HG02763 (cell line): Measurements from ENCODE around the gene ZNF285.
A peak's percentile ranks its signal among the peaks of the same experiment; 100 is the strongest.
"Not testable (repeated sequence)": the region's sequence is repeated elsewhere in the genome, so short reads cannot be mapped to it uniquely, and the experiment has no call there.

Experiments
- ATAC-seq: cut with Tn5 transposase; IDR thresholded peaks from one replicate; pipeline ENCODE4 v1.9.1; 2021; ENCODE audit warnings: mild to moderate bottlenecking, moderate library complexity; ENCODE audit not compliant: unreplicated experiment

The ZNF285 gene

DNA sequence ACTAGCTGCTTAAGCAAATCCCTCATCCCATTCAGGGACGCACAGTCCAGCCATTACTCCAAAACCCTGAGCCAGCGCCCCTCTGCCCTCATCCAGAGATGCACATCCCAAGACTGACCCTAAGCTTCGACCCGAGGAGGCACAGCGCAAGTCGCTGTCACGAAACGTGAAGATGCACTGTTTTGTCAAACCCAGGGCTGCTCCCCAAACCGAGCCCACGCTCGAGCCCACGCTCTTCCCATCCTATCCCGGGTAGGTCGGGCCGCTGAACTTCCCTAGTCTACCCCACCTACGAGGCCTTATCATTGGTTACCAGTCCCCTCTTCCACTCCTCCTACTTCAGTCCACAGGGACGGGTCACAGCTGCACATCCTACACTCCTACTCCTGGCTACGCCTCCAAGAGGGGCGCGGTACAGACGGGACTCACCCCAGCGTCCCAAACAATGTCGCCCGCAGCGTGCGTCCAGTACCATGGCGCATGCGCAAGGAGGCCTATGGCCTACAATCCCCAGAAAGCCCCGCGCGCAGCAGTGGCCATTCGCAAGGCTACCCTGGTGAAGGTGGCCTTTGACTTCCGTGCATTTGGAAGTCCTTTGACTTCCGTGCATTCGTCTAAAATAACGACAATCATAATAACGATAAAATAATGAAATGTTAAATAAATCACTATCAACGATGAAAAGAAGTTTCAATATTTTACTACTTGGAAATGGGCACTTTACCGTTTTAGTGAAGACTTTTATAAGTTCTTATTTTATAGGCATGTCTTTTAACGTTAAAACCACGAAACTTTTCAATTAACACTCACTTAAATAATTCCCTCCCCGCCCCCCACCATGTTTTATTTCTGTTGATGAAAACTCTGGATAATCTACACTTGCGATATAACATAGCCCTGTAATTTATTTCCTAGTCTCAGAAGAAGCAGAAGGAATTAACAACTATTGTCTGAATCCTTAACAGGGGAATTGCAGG is at the start of gene ZNF285:
TSS of gene ZNF285 (minus strand) at position 470 of the 977 bp plus-strand sequence. CDS start 4,395 bp downstream, outside the sequence.
- ATAC-seq, result peak; percentile 72

DNA sequence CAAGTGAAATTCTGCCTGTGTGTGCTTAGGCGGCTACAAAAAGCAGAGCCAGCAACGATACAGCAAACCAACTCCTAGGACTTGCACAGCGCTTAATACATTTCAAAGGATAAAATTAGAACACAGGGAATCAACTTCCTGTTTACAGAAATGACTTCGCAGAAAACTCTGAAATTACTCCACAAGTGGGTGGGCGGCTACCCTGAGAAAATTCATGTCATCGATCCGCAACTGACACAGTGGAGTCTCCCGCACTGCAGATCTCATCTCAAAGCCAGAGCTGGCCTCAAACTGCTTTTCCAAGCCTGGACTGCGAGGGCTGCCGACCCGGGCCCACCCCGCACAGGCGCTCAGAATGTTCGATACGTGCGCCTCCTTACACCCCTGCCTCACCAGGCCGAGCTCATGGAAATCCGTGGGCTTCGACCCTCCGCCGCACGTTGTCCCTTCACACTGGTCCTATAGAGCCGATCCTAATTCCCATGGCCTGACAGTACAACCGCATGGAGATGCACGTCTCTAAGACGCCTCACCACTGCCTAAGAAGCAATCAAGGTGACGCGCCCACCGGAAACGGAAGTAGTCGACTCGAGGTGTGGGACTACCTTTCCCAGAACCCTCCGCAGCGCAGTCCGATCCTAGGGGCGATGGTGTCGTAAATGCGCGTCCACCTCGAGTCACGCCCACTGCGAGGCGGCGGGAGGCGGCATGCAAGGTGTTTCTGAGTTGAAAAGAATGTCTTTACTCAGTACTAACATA is 46.7 kb upstream of the ZNF285 start, which contains the start of gene ZNF229:
TSS of gene ZNF229 (minus strand) at position 557 of the 759 bp plus-strand sequence. CDS start 5,625 bp downstream, outside the sequence.
- ATAC-seq, result no peak

DNA sequence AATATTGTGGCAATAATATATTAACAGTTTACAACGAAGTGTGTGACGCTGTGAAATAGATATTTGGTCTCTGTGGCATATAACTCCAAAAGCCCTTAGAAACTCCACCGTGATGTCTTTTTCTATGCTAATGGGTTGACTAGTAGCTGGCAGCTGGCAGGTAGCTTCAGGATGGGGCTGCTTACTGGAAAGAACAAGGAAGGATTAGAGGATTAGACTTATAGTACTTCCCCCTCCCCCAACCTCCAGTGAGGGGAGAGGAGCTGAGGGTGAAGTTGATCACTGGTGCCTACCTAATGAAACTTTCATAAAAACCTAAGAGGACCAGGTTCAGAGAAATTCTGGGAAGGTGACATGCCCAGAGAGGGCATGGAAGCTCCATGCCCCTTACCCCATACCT is 37.0 kb upstream of the ZNF285 start:
- no peak for ATAC-seq

GRCh38 chr19:44435441-44435840 is 34.0 kb upstream of the ZNF285 start:
- ATAC-seq, result no peak

DNA sequence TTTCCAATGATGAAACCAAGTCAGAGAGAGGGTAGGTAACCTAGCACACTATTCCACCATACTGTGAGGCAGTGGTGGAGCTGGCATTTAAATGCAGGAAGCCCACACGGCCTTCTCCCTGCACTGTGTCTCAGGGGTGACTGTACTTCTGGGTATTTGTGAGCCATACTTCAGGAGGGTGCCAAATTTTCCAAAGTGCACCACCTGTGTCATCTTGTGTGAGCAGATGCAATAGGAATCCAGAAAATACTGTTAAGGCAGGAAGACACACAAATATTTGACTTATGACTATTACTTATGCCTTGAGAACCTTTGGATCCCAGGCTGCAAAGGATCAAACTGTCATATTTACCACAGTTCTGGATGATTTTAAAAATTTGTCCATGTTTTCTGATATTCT is 29.5 kb upstream of the ZNF285 start:
- ATAC-seq, result no peak

- not testable (repeated sequence) for ATAC-seq
Observed at GRCh38 chr19:44415553-44415952, 14.1 kb upstream of the ZNF285 start.

GRCh38 chr19:44389268-44389667 is 12.1 kb downstream of the ZNF285 start:
- not testable (repeated sequence) for ATAC-seq

DNA sequence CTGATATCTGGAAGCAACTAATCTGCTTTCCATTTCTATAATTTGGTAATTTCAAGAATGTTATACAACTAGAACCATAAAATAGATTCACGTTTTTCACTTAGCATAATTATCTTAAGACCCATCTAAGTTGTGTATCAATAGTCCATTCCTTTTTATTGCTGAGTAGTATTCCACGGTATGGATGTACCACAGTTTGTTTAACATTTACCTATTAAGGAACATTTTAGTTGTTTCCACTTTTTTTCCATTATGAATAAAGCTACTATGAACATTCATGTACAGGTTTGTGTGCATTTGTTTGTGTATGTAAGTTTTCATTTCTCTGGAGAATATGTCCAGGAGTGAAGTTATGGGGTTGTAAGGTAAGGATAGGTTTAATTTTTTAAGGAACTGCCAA is 26.6 kb downstream of the ZNF285 start:
- no peak for ATAC-seq

DNA sequence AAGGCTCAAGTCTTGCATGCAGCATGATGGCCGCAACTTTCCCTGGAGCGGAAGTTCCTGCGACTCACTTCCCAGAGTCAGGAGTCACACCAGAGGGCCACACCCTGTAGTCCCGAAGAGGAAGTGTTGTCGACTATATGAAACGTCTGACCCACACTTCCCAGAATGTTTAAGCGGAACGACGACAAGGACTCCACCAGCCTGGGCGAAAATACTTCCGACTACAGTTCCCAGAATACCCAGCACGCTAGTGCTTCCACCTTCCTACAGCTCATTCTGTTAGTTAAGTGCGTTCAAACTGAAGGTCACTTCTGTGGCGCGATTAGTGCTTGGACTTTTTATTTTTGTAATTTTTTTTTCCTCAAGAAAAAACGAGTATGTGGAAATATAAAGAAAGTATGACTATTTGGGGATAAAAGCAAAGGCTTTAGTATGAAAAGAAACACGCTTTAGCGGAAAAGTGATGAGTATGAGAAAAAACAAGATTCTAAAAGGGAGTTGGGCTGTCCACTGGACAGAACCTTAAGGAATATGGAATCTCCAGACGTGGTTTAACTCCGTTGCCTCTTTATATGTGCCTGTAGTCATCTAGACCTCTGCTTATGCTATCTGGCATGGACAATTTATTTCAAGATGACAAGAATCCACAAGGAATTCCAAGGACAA is 29.5 kb downstream of the ZNF285 start:
- ATAC-seq, result no peak

GRCh38 chr19:44367024-44367423 is 34.4 kb downstream of the ZNF285 start:
- ATAC-seq, result no peak

GRCh38 chr19:44356383-44357111 is 44.9 kb downstream of the ZNF285 start, which contains the start of gene ZNF112:
TSS of gene ZNF112 (minus strand) at chr19:44356680. CDS start at chr19:44340539, 16,141 bp downstream.
- ATAC-seq, result no peak

DNA sequence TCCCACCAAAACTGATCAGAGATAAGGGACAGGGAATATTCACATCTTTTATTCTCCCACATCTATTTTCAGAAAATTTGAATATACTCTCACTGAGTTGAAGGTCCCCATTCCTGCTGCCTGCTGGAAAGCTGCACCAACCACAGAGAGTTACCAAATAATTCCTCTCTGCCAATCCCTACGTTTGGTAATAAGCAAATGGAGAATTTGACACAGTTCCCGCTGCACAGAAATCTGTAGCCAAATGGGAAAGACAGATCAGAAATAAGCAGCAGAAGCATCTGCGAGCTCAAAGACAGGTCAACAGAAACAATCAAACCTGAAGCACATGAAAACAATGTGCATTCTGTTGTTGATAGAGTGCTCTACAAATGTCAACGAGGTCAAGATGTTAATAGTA is 54.9 kb downstream of the ZNF285 start:
- ATAC-seq, result no peak

GRCh38 chr19:44345959-44346358 is 55.4 kb downstream of the ZNF285 start:
- no peak for ATAC-seq

DNA sequence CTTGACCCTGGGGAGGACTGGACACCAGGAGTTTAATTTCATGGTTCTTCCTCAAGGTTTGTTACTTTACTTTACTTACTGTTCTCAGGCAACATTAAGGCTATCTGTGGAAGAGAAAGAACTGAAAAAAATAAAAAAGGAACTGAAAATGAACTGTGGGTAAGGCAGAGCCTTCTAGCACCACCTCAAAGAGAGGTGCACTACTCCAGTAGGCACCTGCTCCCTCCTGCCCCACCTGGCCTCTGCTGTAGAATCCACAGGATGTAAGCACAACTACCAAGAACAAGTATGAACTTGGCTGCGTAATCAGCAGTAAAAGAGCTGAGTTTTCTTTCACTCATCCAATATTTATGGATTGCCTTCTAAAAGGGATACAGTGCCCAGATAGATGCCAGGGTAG is 57.2 kb downstream of the ZNF285 start:
- ATAC-seq, result no peak

DNA sequence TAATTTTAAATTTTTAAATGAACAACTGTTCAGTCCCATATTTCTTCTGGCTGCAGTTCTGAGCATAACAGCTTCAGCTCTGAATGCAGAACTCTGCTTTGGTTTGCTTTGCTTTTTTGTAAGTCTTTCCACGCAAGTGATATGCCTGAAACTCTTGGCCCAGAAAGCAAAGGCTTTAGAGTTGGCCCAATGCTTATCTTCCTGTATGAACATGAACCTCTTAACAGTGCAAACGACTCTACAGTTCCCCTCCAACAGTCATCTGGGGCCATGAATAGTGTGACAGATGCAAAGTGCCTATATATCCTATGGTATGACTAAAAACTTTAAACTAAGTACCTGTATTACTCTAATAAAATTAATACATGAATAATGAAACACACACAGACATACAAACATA is 59.6 kb downstream of the ZNF285 start:
- ATAC-seq, result no peak

GRCh38 chr19:44334639-44335038 is 66.8 kb downstream of the ZNF285 start:
- ATAC-seq, result not testable (repeated sequence)
